ENCODE measurements around the gene CCNYL1. TPM values are rescaled to one million over a fixed set of nuclear protein-coding genes. Genes with fewer than 3 reads are reported as not detected.
"Not testable (repeated sequence)": the region's sequence is repeated elsewhere in the genome, so short reads cannot be mapped to it uniquely, and the experiment has no call there.

Gene CCNYL1
- total RNA-seq, 6 donors from 2014 or later = 10.9 to 27.0 (median 19.2) TPM

DNA sequence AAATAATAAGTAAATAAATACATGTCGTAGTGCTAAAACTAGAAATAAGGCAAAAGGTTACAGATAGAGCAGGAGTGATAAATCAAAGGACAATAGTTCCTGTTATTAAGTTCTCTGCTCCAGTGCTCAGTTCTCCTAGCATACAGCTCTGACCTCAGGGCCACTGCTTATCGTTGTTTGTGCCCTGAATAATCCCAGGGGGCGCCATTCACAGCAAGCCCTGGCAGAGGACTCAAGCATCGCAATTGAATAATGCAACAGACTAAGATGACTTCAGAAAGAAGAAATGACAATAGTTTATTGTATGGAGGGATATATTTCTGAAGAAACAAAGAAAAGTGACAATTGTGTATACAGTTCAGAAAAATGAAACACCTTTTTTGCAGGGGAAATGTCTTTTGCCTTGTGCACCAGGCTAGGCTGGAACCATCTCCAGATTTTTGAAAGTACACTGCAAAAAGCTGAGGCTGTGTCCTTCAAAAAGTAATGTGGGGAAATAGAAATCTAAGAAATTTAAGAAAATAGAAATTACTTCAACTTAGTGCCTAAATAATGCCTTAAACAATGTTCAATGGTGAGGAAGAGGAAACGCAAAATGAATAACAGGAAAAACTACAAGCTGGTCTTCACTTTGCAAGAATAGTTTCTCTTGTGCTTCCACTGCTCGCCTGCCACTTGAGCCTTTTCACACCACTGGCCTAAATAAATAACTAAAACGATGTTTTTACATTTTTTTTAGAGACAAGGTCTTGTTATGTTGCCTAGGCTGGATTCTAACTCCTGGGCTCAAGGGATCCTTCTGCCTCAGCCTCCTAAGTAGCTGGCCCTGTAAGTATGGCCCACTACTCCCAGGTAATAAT lies 19.0 kb upstream of the CCNYL1 start:
- WGBS, 2 donors = 39 to 42% methylated on average over 7 of the region's 7 CpGs
- Histone ChIP-seq H3K27ac (no peak overlapping the region), H3K27me3 (no peaks in the 10 kb centered on the region), H3K4me1 (no peaks in the 10 kb centered on the region), H3K9me3 (no peaks in the 10 kb centered on the region), H3K36me3 (no peaks in the 10 kb centered on the region), H3K4me3 (no peak overlapping the region)
- ATAC-seq (ENCODE audit: low FRiP score in 2 of 2) = peak in 1 of 2 donors; percentile 71
- DNase-seq = peak in 1 of 2 donors; percentile 73
- TF ChIP-seq, protein P1, sequence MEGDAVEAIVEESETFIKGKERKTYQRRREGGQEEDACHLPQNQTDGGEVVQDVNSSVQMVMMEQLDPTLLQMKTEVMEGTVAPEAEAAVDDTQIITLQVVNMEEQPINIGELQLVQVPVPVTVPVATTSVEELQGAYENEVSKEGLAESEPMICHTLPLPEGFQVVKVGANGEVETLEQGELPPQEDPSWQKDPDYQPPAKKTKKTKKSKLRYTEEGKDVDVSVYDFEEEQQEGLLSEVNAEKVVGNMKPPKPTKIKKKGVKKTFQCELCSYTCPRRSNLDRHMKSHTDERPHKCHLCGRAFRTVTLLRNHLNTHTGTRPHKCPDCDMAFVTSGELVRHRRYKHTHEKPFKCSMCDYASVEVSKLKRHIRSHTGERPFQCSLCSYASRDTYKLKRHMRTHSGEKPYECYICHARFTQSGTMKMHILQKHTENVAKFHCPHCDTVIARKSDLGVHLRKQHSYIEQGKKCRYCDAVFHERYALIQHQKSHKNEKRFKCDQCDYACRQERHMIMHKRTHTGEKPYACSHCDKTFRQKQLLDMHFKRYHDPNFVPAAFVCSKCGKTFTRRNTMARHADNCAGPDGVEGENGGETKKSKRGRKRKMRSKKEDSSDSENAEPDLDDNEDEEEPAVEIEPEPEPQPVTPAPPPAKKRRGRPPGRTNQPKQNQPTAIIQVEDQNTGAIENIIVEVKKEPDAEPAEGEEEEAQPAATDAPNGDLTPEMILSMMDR (IDR thresholded peaks at IDR 0.05) = peak in 2 of 6 experiments; percentile 38 to 45
- TF ChIP-seq EP300 (IDR thresholded peaks at IDR 0.05) (no peak), POLR2A (IDR thresholded peaks at IDR 0.05) (no peak), POLR2AphosphoS5 (IDR thresholded peaks at IDR 0.05) (no peak)

DNA sequence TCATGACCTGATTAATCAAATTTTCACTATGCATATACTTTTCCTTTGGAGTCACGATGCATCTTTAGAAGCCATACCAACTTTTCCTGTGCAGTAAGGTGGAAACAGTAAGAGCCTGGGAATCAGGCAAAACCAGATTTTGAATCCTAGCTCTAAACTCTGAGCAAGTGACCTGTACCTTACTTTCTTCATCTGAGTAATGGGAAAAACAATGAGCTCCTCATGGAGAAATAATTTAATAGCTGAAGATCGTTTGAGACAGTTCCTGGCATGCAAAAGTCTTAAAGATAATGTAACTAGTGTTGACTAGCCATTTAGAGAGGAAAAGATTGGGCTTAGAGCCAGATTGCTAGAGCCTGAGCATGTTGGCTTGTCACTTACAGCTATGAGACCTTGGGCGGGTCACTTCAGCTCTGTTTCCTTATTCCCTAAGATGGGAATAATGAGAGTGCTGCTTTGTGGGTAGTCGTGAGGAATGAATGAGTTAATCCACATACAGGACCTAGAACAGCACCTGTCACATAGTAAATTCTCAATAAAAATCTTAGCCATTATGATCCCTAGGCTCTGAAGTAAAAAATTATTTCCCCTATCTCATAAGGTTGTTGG lies 17.7 kb upstream of the CCNYL1 start:
- H3K4me3 ChIP-seq = no peak overlapping the region
- TF ChIP-seq POLR2A (IDR thresholded peaks at IDR 0.05) (no peak), EP300 (IDR thresholded peaks at IDR 0.05) (no peak), POLR2AphosphoS5 (IDR thresholded peaks at IDR 0.05) (no peak)
- TF ChIP-seq, protein P1 (IDR thresholded peaks at IDR 0.05) = no peak
- H3K27ac ChIP-seq = no peak overlapping the region
- H3K36me3 ChIP-seq = no peaks in the 10 kb centered on the region
- H3K9me3 ChIP-seq = no peaks in the 10 kb centered on the region
- H3K27me3 ChIP-seq = no peaks in the 10 kb centered on the region
- 60 to 65% methylated on average over 4 of the region's 4 CpGs for WGBS, 2 donors
- no peaks in the 10 kb centered on the region for H3K4me1 ChIP-seq
- DNase-seq = no peak
- no peak for ATAC-seq (ENCODE audit: low FRiP score in 2 of 2)

DNA sequence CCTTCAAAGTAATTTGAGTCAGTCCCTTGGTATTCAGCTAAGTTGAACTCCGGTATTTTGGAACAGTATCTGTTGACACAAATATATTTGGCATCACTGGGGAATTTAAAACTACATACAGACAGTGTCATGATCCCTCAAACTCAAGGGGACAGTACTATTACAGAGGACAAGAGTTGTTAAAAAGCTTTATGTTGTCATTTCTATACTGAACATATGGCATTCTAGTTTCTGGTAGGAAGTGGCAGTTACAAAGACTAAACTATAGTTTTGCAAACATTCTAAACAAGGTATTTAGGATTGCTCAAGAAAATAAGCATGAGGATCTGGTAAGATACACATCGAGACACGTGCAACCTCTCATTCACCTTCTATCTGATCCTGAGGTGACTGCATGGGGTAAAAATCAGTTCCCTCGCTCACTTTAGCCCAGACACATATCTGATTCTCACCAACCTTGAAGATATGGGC lies 16.6 kb upstream of the CCNYL1 start:
- Histone ChIP-seq H3K27me3 (no peaks in the 10 kb centered on the region), H3K4me1 (no peaks in the 10 kb centered on the region), H3K9me3 (no peaks in the 10 kb centered on the region), H3K27ac (no peak overlapping the region), H3K36me3 (no peaks in the 10 kb centered on the region), H3K4me3 (no peak overlapping the region)
- 60 to 62% methylated on average over 4 of the region's 4 CpGs for WGBS, 2 donors
- no peak for TF ChIP-seq POLR2AphosphoS5 (IDR thresholded peaks at IDR 0.05)
- no peak for TF ChIP-seq POLR2A (IDR thresholded peaks at IDR 0.05)
- TF ChIP-seq, protein P1 (IDR thresholded peaks at IDR 0.05) = no peak
- no peak for TF ChIP-seq EP300 (IDR thresholded peaks at IDR 0.05)
- DNase-seq = no peak
- no peak for ATAC-seq (ENCODE audit: low FRiP score in 2 of 2)

DNA sequence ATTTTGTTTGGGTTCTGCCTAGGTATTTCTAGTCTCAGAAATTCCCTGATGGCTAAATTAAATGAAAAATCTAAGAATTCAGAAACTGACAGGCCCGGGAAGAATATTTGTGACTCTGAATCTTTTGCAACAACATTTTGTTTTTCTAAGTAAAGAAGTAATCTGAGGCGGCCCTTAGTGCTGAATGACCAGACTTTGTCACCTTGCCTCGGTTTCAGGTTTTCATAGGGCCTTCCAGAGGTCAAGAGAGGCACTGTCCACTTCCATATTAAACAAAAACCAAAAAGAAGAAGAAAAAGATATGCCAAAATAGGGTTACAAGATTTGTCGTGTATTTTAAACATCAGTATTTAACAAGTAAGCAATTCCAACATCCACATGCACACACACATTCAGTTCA lies 16.1 kb upstream of the CCNYL1 start:
- no peak for TF ChIP-seq EP300 (IDR thresholded peaks at IDR 0.05)
- TF ChIP-seq POLR2A (IDR thresholded peaks at IDR 0.05) = no peak
- TF ChIP-seq, protein P1 (IDR thresholded peaks at IDR 0.05) = no peak
- TF ChIP-seq POLR2AphosphoS5 (IDR thresholded peaks at IDR 0.05) = no peak
- DNase-seq (no peak), ATAC-seq (ENCODE audit: low FRiP score in 2 of 2) (no peak)
- Histone ChIP-seq H3K4me1 (no peaks in the 10 kb centered on the region), H3K27me3 (no peaks in the 10 kb centered on the region), H3K36me3 (no peaks in the 10 kb centered on the region), H3K4me3 (no peak overlapping the region), H3K27ac (no peak overlapping the region), H3K9me3 (no peaks in the 10 kb centered on the region)
- 81 to 83% methylated on average over 4 of the region's 4 CpGs for WGBS, 2 donors

DNA sequence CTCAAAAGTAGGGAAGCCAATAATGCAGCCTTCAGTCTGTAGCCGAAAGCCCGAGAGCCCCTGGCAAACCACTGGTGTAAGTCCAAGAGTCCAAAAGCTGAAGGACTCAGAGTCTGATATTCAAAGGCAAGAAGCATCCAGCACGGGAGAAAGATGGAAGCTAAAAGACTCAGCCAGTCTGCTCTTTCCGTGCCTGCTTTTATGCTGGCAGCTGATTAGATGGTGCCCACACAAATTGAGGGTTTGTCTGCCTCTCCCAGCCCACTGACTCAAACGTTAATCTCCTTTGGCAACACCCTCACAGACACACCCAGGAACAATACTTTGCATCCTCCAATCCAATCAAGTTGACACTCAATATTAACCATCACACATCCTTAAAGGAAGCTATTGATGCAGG lies 14.5 kb upstream of the CCNYL1 start:
- ATAC-seq (ENCODE audit: low FRiP score in 2 of 2) = not testable (repeated sequence)

More for the DNA sequence above, 14.5 kb upstream of the CCNYL1 start:
- H3K4me3 ChIP-seq, H3K36me3 ChIP-seq, H3K27ac ChIP-seq, H3K27me3 ChIP-seq, H3K9me3 ChIP-seq, DNase-seq, H3K4me1 ChIP-seq: not testable (repeated sequence)
- 61 to 66% methylated on average over 5 of the region's 5 CpGs for WGBS, 2 donors
